ENCODE data around the gene PPARD.
A peak's percentile ranks its signal among the peaks of the same experiment; 100 is the strongest.
"Not testable (repeated sequence)": the region's sequence is repeated elsewhere in the genome, so short reads cannot be mapped to it uniquely, and the experiment has no call there.

PPARD gene

GRCh38 chr6:35312807-35313206 is 29.6 kb upstream of the PPARD start:
- DNase-seq: no peak

GRCh38 chr6:35317483-35318195 is 24.7 kb upstream of the PPARD start:
- no peak for DNase-seq

- DNase-seq: no peak
These were observed 23.9 kb upstream of the PPARD start for GRCh38 chr6:35318196-35319171.

- DNase-seq: no peak
These were observed 22.9 kb upstream of the PPARD start for GRCh38 chr6:35319346-35320030.

DNA sequence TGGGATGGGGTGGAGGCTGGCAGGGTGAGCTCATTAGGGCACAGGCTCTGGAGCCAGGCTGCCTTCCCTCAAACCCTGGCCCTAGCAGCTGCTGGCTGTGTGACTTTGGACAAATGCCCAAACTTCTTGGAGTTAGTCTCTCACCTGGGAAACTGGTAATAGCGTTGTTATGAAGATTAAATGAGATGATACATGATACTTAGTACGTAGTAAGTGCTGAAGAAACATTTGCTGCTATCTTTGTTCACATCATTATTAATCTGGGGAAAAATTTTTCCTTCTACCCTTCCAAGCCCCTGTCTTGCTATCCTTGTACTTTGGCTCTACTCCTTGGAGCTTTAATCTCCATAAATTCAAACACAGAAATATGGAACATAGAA is 22.3 kb upstream of the PPARD start:
- no peak for DNase-seq

DNA sequence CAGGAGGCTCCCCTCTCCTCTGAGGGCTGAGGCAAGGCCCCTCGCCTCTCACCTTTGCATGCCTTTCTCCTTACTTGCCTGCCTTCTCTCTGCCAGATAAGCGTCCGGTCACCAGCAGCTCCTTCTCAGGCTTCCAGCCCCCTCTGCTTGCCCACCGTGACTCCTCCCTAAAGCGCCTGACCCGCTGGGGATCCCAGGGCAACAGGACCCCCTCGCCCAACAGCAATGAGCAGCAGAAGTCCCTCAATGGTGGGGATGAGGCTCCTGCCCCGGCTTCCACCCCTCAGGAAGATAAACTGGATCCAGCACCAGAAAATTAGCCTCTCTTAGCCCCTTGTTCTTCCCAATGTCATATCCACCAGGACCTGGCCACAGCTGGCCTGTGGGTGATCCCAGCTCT is 21.3 kb upstream of the PPARD start:
- DNase-seq: no peak

DNA sequence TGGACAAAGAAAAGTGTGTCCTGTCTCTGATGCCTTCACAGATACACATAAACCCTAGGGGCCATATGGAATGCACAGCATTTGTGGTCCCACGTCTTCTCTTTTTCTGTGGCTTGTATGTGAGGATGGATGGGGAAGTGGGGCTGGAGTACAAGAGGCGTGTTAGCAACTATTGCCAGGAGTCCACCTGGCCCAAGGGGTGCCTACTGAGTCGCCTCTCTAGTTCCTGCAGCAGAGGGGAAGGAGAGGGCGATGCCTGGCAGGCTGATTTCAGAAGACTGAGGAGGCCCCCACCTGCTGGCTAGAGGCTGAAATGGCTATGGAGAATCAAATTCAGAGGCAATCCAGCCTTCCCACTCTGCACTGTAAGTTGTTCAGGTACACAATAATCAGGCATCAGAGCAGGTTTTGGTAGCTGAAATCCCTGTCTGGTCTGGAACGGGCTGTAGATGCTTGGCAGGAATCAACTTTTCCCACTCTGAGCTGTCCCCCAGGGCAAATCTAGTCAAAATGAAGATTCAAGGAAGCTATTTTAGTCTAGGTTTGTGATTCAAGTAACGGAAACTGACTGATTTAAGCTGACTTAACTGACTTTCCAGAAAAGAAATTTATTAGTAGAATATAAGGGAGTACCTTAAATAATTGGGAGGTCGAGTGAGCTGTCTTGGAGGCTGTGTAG is 14.9 kb upstream of the PPARD start:
- DNase-seq: peak; percentile 67

GRCh38 chr6:35328108-35328723 is 14.1 kb upstream of the PPARD start:
- no peak for DNase-seq

DNA sequence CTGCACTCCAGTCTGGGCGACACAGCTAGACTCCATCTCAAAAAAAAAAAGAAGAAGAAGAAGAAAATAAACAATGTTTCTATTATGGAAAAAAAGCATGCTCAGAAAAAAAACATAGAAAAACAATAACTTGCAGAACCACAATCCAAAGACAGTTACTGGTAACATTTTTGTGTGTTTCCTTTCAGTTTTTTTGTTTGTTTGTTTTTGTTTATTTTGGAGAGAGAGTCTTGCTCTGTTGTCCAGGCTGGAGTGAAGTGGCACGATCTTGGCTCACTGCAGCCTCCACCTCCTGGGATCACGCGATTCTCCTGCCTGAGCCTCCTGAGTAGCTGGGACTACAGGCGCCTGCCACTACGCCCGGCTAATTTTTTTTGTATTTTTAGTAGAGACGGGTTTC is 13.4 kb upstream of the PPARD start:
- DNase-seq: not testable (repeated sequence)

GRCh38 chr6:35330541-35331119 is 11.7 kb upstream of the PPARD start:
- no peak for DNase-seq

DNA sequence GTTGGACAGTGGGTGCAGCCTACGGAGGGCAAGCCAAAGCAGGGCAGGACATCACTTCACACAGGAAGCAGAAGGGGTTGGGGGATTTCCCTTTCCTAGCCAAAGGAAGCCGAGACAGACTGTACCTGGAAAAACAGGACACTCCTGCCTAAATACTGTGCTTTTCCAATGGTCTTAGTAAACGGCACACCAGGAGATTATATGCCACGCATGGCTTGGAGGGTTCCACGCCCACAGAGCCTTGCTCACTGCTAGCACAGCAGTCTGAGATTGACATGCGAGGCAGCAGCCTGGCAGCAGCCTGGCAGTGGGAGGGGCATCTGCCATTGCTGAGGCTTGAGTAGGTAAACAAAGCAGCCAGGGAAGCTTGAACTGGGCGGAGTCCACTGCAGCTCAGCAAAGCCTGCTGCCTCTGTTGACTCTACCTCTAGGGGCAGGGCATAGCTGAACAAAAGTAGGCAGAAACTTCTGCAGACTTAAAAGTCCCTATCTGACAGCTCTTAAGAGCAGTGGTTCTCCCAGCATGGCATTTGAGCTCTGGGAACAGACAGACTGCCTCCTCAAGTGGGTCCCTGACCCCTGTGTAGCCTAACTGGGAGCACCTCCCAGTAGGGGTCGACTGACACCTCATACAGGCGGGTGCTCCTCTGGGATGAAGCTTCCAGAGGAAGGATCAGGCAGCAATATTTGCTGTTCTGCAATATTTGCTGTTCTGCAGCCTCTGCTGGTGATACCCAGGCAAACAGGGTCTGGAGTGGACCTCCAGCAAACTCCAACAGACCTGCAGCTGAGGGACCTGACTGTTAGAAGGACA is 10.1 kb upstream of the PPARD start:
- DNase-seq: peak; percentile 36

- DNase-seq: no peak
These were observed 801 bp upstream of the PPARD start for GRCh38 chr6:35341557-35341956.

GRCh38 chr6:35343092-35343834 is 905 bp downstream of the PPARD start:
- DNase-seq: peak; percentile 68

DNA sequence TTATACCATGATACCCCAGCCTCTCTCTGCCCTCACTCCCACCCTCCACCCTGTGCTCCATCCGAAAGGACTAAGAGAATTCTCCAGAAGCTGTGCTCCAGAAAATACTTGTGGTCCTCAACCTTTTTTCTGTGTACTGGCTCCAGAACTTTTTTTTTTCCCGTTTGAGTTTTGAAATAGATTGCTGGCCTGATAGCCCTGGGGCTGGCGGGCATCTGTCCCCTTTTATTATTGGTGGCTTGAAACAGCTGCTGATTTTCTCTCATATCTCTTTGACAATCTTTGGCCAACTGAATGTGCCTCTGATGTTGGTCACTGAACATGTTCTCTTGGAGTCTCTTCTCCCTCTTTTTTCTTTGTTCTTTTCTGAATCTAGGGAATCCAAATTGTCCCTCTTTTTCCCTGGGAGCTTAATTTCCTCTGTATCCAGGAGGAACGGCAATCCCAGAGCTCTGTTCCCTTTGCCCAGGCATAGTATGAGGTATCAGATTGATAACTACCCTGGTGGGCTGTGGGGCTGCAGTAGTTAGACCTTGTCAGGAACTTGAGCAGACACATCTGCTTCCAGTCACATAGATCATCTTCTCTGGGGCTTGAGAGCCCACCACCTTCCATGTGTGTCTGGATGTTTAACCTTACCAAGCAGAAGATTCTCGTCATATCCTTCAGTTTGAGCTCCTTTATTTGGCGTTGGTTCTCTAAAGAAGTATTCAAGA is 1.6 kb downstream of the PPARD start:
- no peak for DNase-seq

DNA sequence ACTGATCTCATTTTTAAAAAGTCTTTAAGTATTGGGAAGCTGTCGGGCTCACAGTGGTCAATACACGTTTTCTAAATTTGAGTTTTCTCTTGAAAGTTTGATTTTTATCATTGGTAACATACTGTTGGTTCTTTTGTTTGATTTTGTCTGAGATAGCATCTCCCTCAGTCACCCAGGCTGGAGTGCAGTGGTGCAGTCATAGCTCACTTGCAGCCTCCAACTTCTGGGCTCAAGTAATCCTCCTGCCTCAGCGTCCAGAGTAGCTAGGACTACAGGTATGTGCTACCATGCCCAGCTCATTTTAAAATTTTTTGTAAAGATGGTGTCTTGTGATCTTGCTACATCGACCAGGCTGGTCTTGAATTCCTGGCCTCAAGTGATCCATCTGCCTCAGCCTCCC is 9.1 kb downstream of the PPARD start:
- DNase-seq: no peak

GRCh38 chr6:35352735-35353134 is 10.4 kb downstream of the PPARD start:
- no peak for DNase-seq

GRCh38 chr6:35354361-35355135 is 12.2 kb downstream of the PPARD start:
- DNase-seq: no peak

DNA sequence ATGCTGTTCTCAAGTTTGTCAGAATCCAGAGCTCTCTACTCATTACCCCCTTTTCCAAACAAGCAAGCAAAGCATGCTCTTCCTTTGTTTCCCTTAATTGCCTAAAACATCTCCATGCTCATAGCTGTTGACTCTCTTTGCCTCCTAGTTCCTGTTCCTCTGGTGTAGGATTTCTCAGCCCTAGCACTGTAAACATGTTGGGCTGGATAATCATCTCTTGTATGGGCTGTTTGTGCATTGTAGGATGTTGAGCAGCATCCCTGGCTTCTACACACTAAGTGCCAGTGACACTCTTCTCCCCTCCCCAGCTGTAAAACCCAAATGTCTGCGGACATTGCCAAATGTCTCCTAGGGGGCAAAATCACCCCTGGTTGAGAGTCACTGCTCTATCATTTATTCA is 14.0 kb downstream of the PPARD start:
- DNase-seq: no peak

DNA sequence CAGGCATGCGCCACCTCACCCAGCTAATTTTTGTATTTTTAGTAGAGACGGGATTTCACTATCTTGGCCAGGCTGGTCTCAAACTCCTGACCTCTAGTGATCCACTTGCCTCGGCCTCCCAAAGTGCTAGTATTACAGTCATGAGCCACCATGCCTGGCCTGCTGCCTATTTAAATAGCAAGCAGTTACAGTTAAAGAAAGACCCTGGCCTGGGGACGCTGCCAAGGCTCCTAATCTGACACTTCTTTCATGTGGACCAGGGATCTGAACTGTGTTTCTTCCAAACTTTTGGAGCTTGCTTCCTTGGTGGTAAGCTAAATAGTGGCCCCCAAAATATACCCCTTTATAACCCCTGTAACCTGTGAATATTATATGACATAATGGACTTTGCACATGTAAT is 15.3 kb downstream of the PPARD start:
- DNase-seq: no peak

Measured in hematopoietic multipotent progenitor cell treated with erythropoietin and hydrocortisone succinate and interleukin-3 and kit ligand, for 8 days (in vitro differentiated cells).